ENCODE results near the gene TNS4.

The TNS4 gene

GRCh38 chr17:40522250-40522960 is 21.0 kb upstream of the TNS4 start:
- DNase-seq (ENCODE audit: low spot score), result no peak
- TF ChIP-seq CTCF (IDR thresholded peaks at IDR 0.05; ENCODE audit: extremely low read depth, insufficient read depth, missing control alignments), result no peak
- in situ Hi-C loops (cut with MboI; ENCODE audit: low pct_unique_long_range_greater_than_20kb, low sequenced_read_pairs, unreplicated experiment), result no loop called here

- DNase-seq (ENCODE audit: low spot score), result no peak
- in situ Hi-C loops (cut with MboI; ENCODE audit: low pct_unique_long_range_greater_than_20kb, low sequenced_read_pairs, unreplicated experiment), result no loop called here
- TF ChIP-seq CTCF (IDR thresholded peaks at IDR 0.05; ENCODE audit: extremely low read depth, insufficient read depth, missing control alignments), result no peak
These were observed 19.6 kb upstream of the TNS4 start for GRCh38 chr17:40520991-40521453.

GRCh38 chr17:40519089-40519775 is 17.8 kb upstream of the TNS4 start:
- in situ Hi-C loops (cut with MboI; ENCODE audit: low pct_unique_long_range_greater_than_20kb, low sequenced_read_pairs, unreplicated experiment), result no loop called here
- no peak for TF ChIP-seq CTCF (IDR thresholded peaks at IDR 0.05; ENCODE audit: extremely low read depth, insufficient read depth, missing control alignments)
- DNase-seq (ENCODE audit: low spot score), result no peak

GRCh38 chr17:40518401-40519088 is 17.1 kb upstream of the TNS4 start:
- DNase-seq (ENCODE audit: low spot score), result no peak
- TF ChIP-seq CTCF (IDR thresholded peaks at IDR 0.05; ENCODE audit: extremely low read depth, insufficient read depth, missing control alignments), result no peak
- in situ Hi-C loops (cut with MboI; ENCODE audit: low pct_unique_long_range_greater_than_20kb, low sequenced_read_pairs, unreplicated experiment), result no loop called here

- TF ChIP-seq CTCF (IDR thresholded peaks at IDR 0.05; ENCODE audit: extremely low read depth, insufficient read depth, missing control alignments), result no peak
- in situ Hi-C loops (cut with MboI; ENCODE audit: low pct_unique_long_range_greater_than_20kb, low sequenced_read_pairs, unreplicated experiment), result no loop called here
- no peak for DNase-seq (ENCODE audit: low spot score)
These were observed 16.6 kb upstream of the TNS4 start for GRCh38 chr17:40517981-40518380.

- DNase-seq (ENCODE audit: low spot score), result no peak
- in situ Hi-C loops (cut with MboI; ENCODE audit: low pct_unique_long_range_greater_than_20kb, low sequenced_read_pairs, unreplicated experiment), result no loop called here
- TF ChIP-seq CTCF (IDR thresholded peaks at IDR 0.05; ENCODE audit: extremely low read depth, insufficient read depth, missing control alignments), result no peak
These were observed 15.9 kb upstream of the TNS4 start for GRCh38 chr17:40517286-40517662.

All from GM13977 (cell line).